SK-N-SH (cell line): Measurements from ENCODE around the gene EPHA6. TPM values are rescaled to one million over a fixed set of nuclear protein-coding genes. Genes with fewer than 3 reads are reported as not detected.

Experiments
- CTCF ChIA-PET: fragments of 300-600, 350-600 bp; formaldehyde crosslinking; extraction: SDS; loops from one replicate; lab custom pipeline; 2021; lab: Yijun Ruan, JAX
- POLR2A ChIA-PET: fragments of 350-600 bp; sonication (Branson Sonifier 250); formaldehyde crosslinking; extraction: SDS; loops from one replicate; lab custom pipeline; 2020; ENCODE audit warnings: antibody characterized with exemption, inconsistent platforms; lab: Yijun Ruan, JAX
- DNase-seq: peaks from one replicate; pipeline ENCODE4 v3.0.0; 2012
- H2AFZ ChIP-seq: fragments of 200-600 bp; sonication (generic); 2 replicates; pipeline ENCODE4 v1.8.1; 2016; ENCODE audit warnings: antibody characterized with exemption, mild to moderate bottlenecking, low read depth
- H3F3A ChIP-seq: fragments of 200-600 bp; sonication (generic); replicated peaks from 2 replicates; pipeline ENCODE3; 2016; ENCODE audit warnings: antibody characterized with exemption, mild to moderate bottlenecking; ENCODE audit not compliant: insufficient read depth
- H3K27ac ChIP-seq, 2 experiments: fragments of 200-500 bp in 1 of 2; fragments of 200-600 bp in 1 of 2; sonication (Bioruptor generic) in 1 of 2; sonication (generic), shearing (Covaris generic) in 1 of 2; 2 replicates each; pipeline versions ENCODE4 v1.5.1 to v1.6.1; 2014 to 2016; ENCODE audit warnings: low read depth in 2 of 2, inconsistent platforms in 1 of 2, low read length in 1 of 2, mild to moderate bottlenecking in 1 of 2, mixed read lengths in 1 of 2
- H3K27me3 ChIP-seq: fragments of 200-600 bp; sonication (generic), shearing (Covaris generic); 2 replicates; pipeline ENCODE4 v1.6.1; 2016; ENCODE audit warnings: mixed run types; ENCODE audit not compliant: insufficient read depth
- H3K36me3 ChIP-seq, 2 experiments: fragments of 200-500 bp in 1 of 2; fragments of 200-600 bp in 1 of 2; sonication (Bioruptor generic) in 1 of 2; sonication (generic) in 1 of 2; replicated peaks in 1 of 2; 2 replicates each; pipeline versions ENCODE3 to v1.5.1; 2014 to 2016; ENCODE audit warnings: low read length in 1 of 2, mild to moderate bottlenecking in 1 of 2; ENCODE audit not compliant: insufficient read depth in 2 of 2, control insufficient read depth in 1 of 2
- H3K4me1 ChIP-seq, 2 experiments: fragments of 200-500 bp in 1 of 2; fragments of 200-600 bp in 1 of 2; sonication (Bioruptor generic) in 1 of 2; sonication (generic), shearing (Covaris generic) in 1 of 2; 2 replicates each; pipeline versions ENCODE4 v1.5.1 to v1.6.1; 2014 to 2016; ENCODE audit warnings: low read depth in 1 of 2, low read length in 1 of 2, mixed run types in 1 of 2; ENCODE audit not compliant: insufficient read depth in 2 of 2, control insufficient read depth in 1 of 2
- H3K4me2 ChIP-seq: fragments of 200-600 bp; sonication (generic), shearing (Covaris generic); 2 replicates; pipeline ENCODE4 v1.6.1; 2017; ENCODE audit warnings: mixed run types
- H3K4me3 ChIP-seq, 2 experiments: fragments of 200-500 bp in 1 of 2; fragments of 200-600 bp in 1 of 2; sonication (Bioruptor generic) in 1 of 2; sonication (generic), shearing (Covaris generic) in 1 of 2; 2 replicates each; pipeline versions ENCODE4 v1.5.1 to v1.8.1; 2014 to 2016; ENCODE audit warnings: low read depth in 2 of 2, inconsistent platforms in 1 of 2, low read length in 1 of 2, mild to moderate bottlenecking in 1 of 2, mixed read lengths in 1 of 2, moderate library complexity in 1 of 2
- H3K79me2 ChIP-seq: fragments of 200-600 bp; sonication (generic); 2 replicates; pipeline ENCODE4 v1.8.1; 2017; ENCODE audit warnings: mild to moderate bottlenecking; ENCODE audit not compliant: insufficient read depth
- H3K9ac ChIP-seq: fragments of 200-600 bp; sonication (generic); 2 replicates; pipeline ENCODE4 v1.6.1; 2017; ENCODE audit warnings: mixed run types
- H3K9me2 ChIP-seq: fragments of 200-600 bp; sonication (generic); 2 replicates; pipeline ENCODE4 v1.6.1; 2017; ENCODE audit warnings: mixed run types
- H3K9me3 ChIP-seq: fragments of 200-600 bp; sonication (generic); 2 replicates; pipeline ENCODE4 v1.6.1; 2017; ENCODE audit warnings: mixed run types, mild to moderate bottlenecking, moderate library complexity
- H4K20me1 ChIP-seq: fragments of 200-600 bp; sonication (generic); 2 replicates; pipeline ENCODE4 v1.6.1; 2017; ENCODE audit warnings: mild to moderate bottlenecking, mixed run types; ENCODE audit not compliant: insufficient read depth
- CHD2 ChIP-seq: fragments of 150-350 bp; IDR thresholded peaks from 2 replicates; pipeline ENCODE4 v1.6.1; 2018; ENCODE audit warnings: low read length; ENCODE audit not compliant: partially characterized antibody
- ELF1 ChIP-seq: IDR thresholded peaks from 2 replicates; pipeline ENCODE4 v1.4.0; 2012
- EZH2phosphoT487 ChIP-seq: fragments of 200-600 bp; sonication (generic); IDR thresholded peaks from 2 replicates; pipeline ENCODE4 v1.6.1; 2017; ENCODE audit warnings: low read depth, mixed run types, mild to moderate bottlenecking, antibody characterized with exemption, moderate library complexity, borderline replicate concordance
- FOSL2 ChIP-seq: IDR thresholded peaks from 2 replicates; pipeline ENCODE4 v1.4.0; 2012; ENCODE audit warnings: low read depth, mild to moderate bottlenecking, moderate library complexity, borderline replicate concordance
- FOXJ3 ChIP-seq: sonication (generic); formaldehyde crosslinking; IDR thresholded peaks from 2 replicates; pipeline ENCODE4 v1.5.1; 2020; ENCODE audit warnings: mild to moderate bottlenecking, missing genetic modification reagents
- FOXM1 ChIP-seq: IDR thresholded peaks from 2 replicates; pipeline ENCODE4 v1.4.0; 2012; ENCODE audit warnings: low read depth, mild to moderate bottlenecking
- MEF2A ChIP-seq: IDR thresholded peaks from 2 replicates; pipeline ENCODE4 v1.4.0; 2012; ENCODE audit warnings: low read depth, borderline replicate concordance
- MXI1 ChIP-seq: IDR thresholded peaks from 2 replicates; pipeline ENCODE4 v1.6.1; 2012; ENCODE audit warnings: mild to moderate bottlenecking, low read depth, low read length, improper control_type of control experiment
- NFIC ChIP-seq: IDR thresholded peaks from 2 replicates; pipeline ENCODE4 v1.4.0; 2012; ENCODE audit warnings: borderline replicate concordance
- SIN3A ChIP-seq: IDR thresholded peaks from 2 replicates; pipeline ENCODE4 v1.6.1; 2012; ENCODE audit warnings: low read depth, mild to moderate bottlenecking, low read length, moderate library complexity, borderline replicate concordance
- SMC3 ChIP-seq: IDR thresholded peaks from 2 replicates; pipeline ENCODE4 v1.6.1; 2012; ENCODE audit warnings: low read depth, low read length, improper control_type of control experiment
- TEAD4 ChIP-seq: IDR thresholded peaks from 2 replicates; pipeline ENCODE4 v1.4.0; 2012; ENCODE audit warnings: mild to moderate bottlenecking, borderline replicate concordance; ENCODE audit not compliant: insufficient read depth
- WGBS: methylation state at CpG from one replicate; pipeline ENCODE4 v1.1.6; 2017; ENCODE audit warnings: low lambda C conversion rate; 5-methylcytosine and 5-hydroxymethylcytosine counted together
- polyA plus RNA-seq, 3 experiments: library from polyadenylated mRNA; depleted of rRNA; stranded (reverse); fragments of >200 nt; gene quantifications; 2 replicates each; pipeline ENCODE4 v1.2.3, GENCODE V29; 2012
- TF ChIP-seq, protein P1 (sequence below): IDR thresholded peaks from 2 replicates; pipeline ENCODE4 v1.4.0; 2012; ENCODE audit warnings: low read depth, borderline replicate concordance
- TF ChIP-seq, protein P2 (sequence below): IDR thresholded peaks from 2 replicates; pipeline ENCODE4 v1.6.1; 2012; ENCODE audit warnings: mild to moderate bottlenecking, low read depth, low read length, moderate library complexity
- TF ChIP-seq, protein P3 (sequence below): IDR thresholded peaks from 2 replicates; pipeline ENCODE4 v1.4.0; 2012; ENCODE audit warnings: low read depth, borderline replicate concordance
- TF ChIP-seq, protein P4 (sequence below): IDR thresholded peaks from 2 replicates; pipeline ENCODE4 v1.4.0; 2012; ENCODE audit warnings: low read depth

Gene EPHA6
- polyA plus RNA-seq, 1 of the 3 experiments (the other 2 are of a cell fraction), result not detected

DNA sequence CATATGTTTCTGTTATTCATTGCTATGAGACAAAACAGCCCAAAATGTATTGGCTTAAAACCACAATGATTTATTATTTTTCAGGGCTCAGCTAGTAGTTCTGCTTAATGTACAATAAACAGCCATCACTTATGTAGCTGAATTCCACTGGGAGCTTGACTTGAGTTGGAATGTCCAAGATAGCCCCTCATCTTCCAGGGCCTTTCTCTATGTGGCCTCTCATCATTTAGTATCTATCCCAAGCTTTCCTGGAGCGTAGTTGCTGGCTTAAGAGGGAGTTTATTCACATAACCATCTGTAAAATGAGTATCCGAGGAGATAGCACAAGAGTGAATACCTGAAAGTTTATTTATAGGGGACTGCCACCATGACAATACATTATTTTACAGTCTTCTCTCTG lies 176.8 kb downstream of the EPHA6 start:
- Histone ChIP-seq H3K4me1 (no peaks in the 10 kb centered on the region; a peak in 1 of 4 replicates), H3K9me2 (no peaks in the 10 kb centered on the region), H2AFZ (no peak overlapping the region), H3K36me3 (no peaks in the 10 kb centered on the region), H3K79me2 (no peaks in the 10 kb centered on the region), H3K27ac (no peak overlapping the region), H3K4me3 (no peak overlapping the region)
- POLR2A ChIA-PET, result no interaction called here
- WGBS, result 8% methylated on average over 2 of the region's 2 CpGs
- TF ChIP-seq, protein P1, sequence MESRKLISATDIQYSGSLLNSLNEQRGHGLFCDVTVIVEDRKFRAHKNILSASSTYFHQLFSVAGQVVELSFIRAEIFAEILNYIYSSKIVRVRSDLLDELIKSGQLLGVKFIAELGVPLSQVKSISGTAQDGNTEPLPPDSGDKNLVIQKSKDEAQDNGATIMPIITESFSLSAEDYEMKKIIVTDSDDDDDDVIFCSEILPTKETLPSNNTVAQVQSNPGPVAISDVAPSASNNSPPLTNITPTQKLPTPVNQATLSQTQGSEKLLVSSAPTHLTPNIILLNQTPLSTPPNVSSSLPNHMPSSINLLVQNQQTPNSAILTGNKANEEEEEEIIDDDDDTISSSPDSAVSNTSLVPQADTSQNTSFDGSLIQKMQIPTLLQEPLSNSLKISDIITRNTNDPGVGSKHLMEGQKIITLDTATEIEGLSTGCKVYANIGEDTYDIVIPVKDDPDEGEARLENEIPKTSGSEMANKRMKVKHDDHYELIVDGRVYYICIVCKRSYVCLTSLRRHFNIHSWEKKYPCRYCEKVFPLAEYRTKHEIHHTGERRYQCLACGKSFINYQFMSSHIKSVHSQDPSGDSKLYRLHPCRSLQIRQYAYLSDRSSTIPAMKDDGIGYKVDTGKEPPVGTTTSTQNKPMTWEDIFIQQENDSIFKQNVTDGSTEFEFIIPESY, result no peak
- no peak for TF ChIP-seq NFIC
- TF ChIP-seq ELF1, result no peak
- TF ChIP-seq, protein P2, sequence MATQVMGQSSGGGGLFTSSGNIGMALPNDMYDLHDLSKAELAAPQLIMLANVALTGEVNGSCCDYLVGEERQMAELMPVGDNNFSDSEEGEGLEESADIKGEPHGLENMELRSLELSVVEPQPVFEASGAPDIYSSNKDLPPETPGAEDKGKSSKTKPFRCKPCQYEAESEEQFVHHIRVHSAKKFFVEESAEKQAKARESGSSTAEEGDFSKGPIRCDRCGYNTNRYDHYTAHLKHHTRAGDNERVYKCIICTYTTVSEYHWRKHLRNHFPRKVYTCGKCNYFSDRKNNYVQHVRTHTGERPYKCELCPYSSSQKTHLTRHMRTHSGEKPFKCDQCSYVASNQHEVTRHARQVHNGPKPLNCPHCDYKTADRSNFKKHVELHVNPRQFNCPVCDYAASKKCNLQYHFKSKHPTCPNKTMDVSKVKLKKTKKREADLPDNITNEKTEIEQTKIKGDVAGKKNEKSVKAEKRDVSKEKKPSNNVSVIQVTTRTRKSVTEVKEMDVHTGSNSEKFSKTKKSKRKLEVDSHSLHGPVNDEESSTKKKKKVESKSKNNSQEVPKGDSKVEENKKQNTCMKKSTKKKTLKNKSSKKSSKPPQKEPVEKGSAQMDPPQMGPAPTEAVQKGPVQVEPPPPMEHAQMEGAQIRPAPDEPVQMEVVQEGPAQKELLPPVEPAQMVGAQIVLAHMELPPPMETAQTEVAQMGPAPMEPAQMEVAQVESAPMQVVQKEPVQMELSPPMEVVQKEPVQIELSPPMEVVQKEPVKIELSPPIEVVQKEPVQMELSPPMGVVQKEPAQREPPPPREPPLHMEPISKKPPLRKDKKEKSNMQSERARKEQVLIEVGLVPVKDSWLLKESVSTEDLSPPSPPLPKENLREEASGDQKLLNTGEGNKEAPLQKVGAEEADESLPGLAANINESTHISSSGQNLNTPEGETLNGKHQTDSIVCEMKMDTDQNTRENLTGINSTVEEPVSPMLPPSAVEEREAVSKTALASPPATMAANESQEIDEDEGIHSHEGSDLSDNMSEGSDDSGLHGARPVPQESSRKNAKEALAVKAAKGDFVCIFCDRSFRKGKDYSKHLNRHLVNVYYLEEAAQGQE, result no peak
- TF ChIP-seq FOSL2, result no peak
- TF ChIP-seq MEF2A, result no peak
- TF ChIP-seq SIN3A, result no peak
- TF ChIP-seq CHD2, result no peak
- TF ChIP-seq, protein P3, sequence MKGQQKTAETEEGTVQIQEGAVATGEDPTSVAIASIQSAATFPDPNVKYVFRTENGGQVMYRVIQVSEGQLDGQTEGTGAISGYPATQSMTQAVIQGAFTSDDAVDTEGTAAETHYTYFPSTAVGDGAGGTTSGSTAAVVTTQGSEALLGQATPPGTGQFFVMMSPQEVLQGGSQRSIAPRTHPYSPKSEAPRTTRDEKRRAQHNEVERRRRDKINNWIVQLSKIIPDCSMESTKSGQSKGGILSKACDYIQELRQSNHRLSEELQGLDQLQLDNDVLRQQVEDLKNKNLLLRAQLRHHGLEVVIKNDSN, result no peak
- TF ChIP-seq FOXM1, result no peak
- TF ChIP-seq, protein P4, sequence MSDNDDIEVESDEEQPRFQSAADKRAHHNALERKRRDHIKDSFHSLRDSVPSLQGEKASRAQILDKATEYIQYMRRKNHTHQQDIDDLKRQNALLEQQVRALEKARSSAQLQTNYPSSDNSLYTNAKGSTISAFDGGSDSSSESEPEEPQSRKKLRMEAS, result no peak
- TF ChIP-seq MXI1, result no peak
- TF ChIP-seq SMC3, result no peak
- TF ChIP-seq EZH2phosphoT487, result no peak
- no peak for TF ChIP-seq FOXJ3 (CRISPR knock-in tag)
- TF ChIP-seq TEAD4, result no peak
- TF ChIP-seq, all 33 proteins: peak for 0
- H3K9ac ChIP-seq, result no peak overlapping the region
- H3K27me3 ChIP-seq, result no peaks in the 10 kb centered on the region
- no peaks in the 10 kb centered on the region for H3F3A ChIP-seq
- no peak for DNase-seq
- CTCF ChIA-PET, result no interaction called here
- no peaks in the 10 kb centered on the region for H3K9me3 ChIP-seq
- H4K20me1 ChIP-seq, result no peaks in the 10 kb centered on the region
- no peak overlapping the region for H3K4me2 ChIP-seq
